CD4-positive, CD25-positive, alpha-beta regulatory T cell (primary cell): ENCODE data around the gene MICAL3. TPM values are rescaled to one million over a fixed set of nuclear protein-coding genes. Genes with fewer than 3 reads are reported as not detected.
A peak's percentile ranks its signal among the peaks of the same experiment; 100 is the strongest.

Source experiments
- ATAC-seq, 2 donors: fragments of 150-1000 bp; cut with Tn5 transposase; one replicate each; pipeline ENCODE4 v1.10.0; 2021; ENCODE audit warnings: low read depth in 2 of 2, moderate number of reproducible peaks in 2 of 2, moderate library complexity in 1 of 2
- DNase-seq, 3 donors: peaks; one replicate each; pipeline versions ENCODE4 v3.0.0 to v3.0.0-alpha.2; 2012 to 2022; ENCODE audit warnings: mixed read lengths in 1 of 3
- H3K27ac ChIP-seq: one replicate; pipeline ENCODE4 v1.7.0; 2013; ENCODE audit warnings: mild to moderate bottlenecking, low read length; ENCODE audit not compliant: insufficient read depth, poor library complexity, severe bottlenecking
- H3K27me3 ChIP-seq: one replicate; pipeline ENCODE4 v1.7.0; 2013; ENCODE audit warnings: low read length; ENCODE audit not compliant: control insufficient read depth, insufficient read depth
- H3K36me3 ChIP-seq: one replicate; pipeline ENCODE4 v1.7.0; 2013; ENCODE audit warnings: mild to moderate bottlenecking, low read length, moderate library complexity; ENCODE audit not compliant: control insufficient read depth, insufficient read depth
- H3K4me1 ChIP-seq: 2 replicates; pipeline ENCODE4 v1.7.0; 2013; ENCODE audit warnings: mild to moderate bottlenecking, low read length; ENCODE audit not compliant: insufficient read depth, control insufficient read depth, poor library complexity, severe bottlenecking
- H3K4me3 ChIP-seq: one replicate; pipeline ENCODE4 v1.7.0; 2013; ENCODE audit warnings: low read depth, mild to moderate bottlenecking, low read length, moderate library complexity
- H3K9me3 ChIP-seq, 2 experiments: 1 replicate in 1 of 2; 2 replicates in 1 of 2; pipeline ENCODE4 v1.7.0; 2013; ENCODE audit warnings: low read length in 2 of 2, mild to moderate bottlenecking in 1 of 2, moderate library complexity in 1 of 2; ENCODE audit not compliant: control insufficient read depth in 2 of 2
- H3K27ac Mint-ChIP-seq, 3 donors: one replicate each; pipeline ENCODE4 v1.8.0; 2020 to 2022; ENCODE audit warnings: mild to moderate bottlenecking in 3 of 3, mixed read lengths in 3 of 3, moderate library complexity in 2 of 3
- H3K27me3 Mint-ChIP-seq: one replicate; pipeline ENCODE4 v1.8.0; 2022; ENCODE audit warnings: mild to moderate bottlenecking, mixed read lengths
- H3K36me3 Mint-ChIP-seq: one replicate; pipeline ENCODE4 v1.8.0; 2020; ENCODE audit warnings: mixed read lengths
- H3K4me1 Mint-ChIP-seq, 4 donors: one replicate each; pipeline ENCODE4 v1.8.0; 2020 to 2022; ENCODE audit warnings: mixed read lengths in 4 of 4, mild to moderate bottlenecking in 1 of 4
- H3K4me3 Mint-ChIP-seq, 4 donors: one replicate each; pipeline ENCODE4 v1.8.0; 2020 to 2022; ENCODE audit warnings: mild to moderate bottlenecking in 4 of 4, mixed read lengths in 4 of 4, moderate library complexity in 3 of 4
- H3K9me3 Mint-ChIP-seq, 7 donors: one replicate each; pipeline ENCODE4 v1.8.0; 2020 to 2022; ENCODE audit warnings: mixed read lengths in 7 of 7, mild to moderate bottlenecking in 3 of 7, moderate library complexity in 2 of 7
- polyA plus RNA-seq, 4 donors: library from polyadenylated mRNA; unstranded; fragments of 300-500 nt; fragmentation: Illumina TruSeq; gene quantifications; one replicate each; pipeline ENCODE4 v1.2.3, GENCODE V29; 2021
- total RNA-seq: library from RNA; stranded (reverse); gene quantifications from one replicate; pipeline ENCODE4 v1.2.3, GENCODE V29; 2022

MICAL3 gene
- total and polyA plus RNA-seq, 5 donors from 2014 or later = 0.71 to 39.9 (median 1.8) TPM

GRCh38 chr22:17817079-17817478 lies 207.3 kb downstream of the MICAL3 start:
- H3K36me3 ChIP-seq = peaks cover 23% of the 10 kb centered on the region
- ATAC-seq (no peak), DNase-seq (no peak)
- no peaks in the 10 kb centered on the region for H3K4me1 ChIP-seq
- no peak overlapping the region for H3K27ac ChIP-seq
- no peaks in the 10 kb centered on the region for H3K9me3 Mint-ChIP-seq
- H3K4me3 Mint-ChIP-seq = no peak overlapping the region
- H3K4me1 Mint-ChIP-seq = no peaks in the 10 kb centered on the region
- peaks cover 7% of the 10 kb centered on the region for H3K36me3 Mint-ChIP-seq
- H3K4me3 ChIP-seq = no peak overlapping the region
- no peaks in the 10 kb centered on the region for H3K9me3 ChIP-seq
- no peaks in the 10 kb centered on the region for H3K27me3 ChIP-seq
- no peak overlapping the region for H3K27ac Mint-ChIP-seq
- no peaks in the 10 kb centered on the region for H3K27me3 Mint-ChIP-seq

- no peak overlapping the region for H3K27ac ChIP-seq
- no peaks in the 10 kb centered on the region for H3K27me3 ChIP-seq
- peaks cover 25% of the 10 kb centered on the region for H3K36me3 ChIP-seq
- H3K4me1 ChIP-seq = no peaks in the 10 kb centered on the region
- no peak overlapping the region for H3K27ac Mint-ChIP-seq
- H3K36me3 Mint-ChIP-seq = peaks cover 7% of the 10 kb centered on the region
- ATAC-seq = no peak
- H3K4me3 ChIP-seq = no peak overlapping the region
- no peaks in the 10 kb centered on the region for H3K9me3 ChIP-seq
- no peak for DNase-seq
- no peaks in the 10 kb centered on the region for H3K9me3 Mint-ChIP-seq
- no peaks in the 10 kb centered on the region for H3K4me1 Mint-ChIP-seq
- H3K27me3 Mint-ChIP-seq = no peaks in the 10 kb centered on the region
- no peak overlapping the region for H3K4me3 Mint-ChIP-seq
These were observed 207.7 kb downstream of the MICAL3 start for GRCh38 chr22:17816649-17817048.

DNA sequence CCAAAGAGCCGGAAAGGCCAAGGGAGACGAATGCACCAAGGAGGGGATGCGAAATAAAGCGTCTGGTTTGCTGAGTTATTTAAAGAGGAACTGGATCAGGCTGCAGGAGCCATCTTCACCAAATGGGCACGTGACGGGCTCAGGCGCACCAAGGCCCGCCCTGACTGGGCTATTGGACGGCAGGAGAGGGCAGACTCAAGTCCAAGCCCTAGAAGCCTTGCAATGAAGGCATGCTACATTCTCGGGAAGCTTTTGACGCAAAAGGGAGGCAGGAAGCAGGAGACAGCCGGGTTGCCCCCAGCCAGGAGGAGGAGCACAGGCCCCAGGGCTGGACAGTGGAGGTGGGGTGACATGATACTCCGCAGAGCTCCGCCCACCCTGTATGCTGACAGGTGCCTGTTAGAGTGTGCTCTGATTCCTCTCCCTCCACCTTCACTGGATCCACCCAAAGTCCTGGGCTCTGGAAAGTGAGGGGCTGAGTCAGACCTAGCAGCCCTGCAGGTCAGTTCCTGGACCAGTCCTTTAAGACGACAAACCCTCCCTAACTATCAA lies 208.6 kb downstream of the MICAL3 start:
- no peak overlapping the region for H3K4me3 Mint-ChIP-seq
- no peaks in the 10 kb centered on the region for H3K4me1 Mint-ChIP-seq
- Histone ChIP-seq H3K4me3 (no peak overlapping the region), H3K36me3 (peaks cover 22% of the 10 kb centered on the region), H3K4me1 (no peaks in the 10 kb centered on the region), H3K27me3 (no peaks in the 10 kb centered on the region), H3K27ac (no peak overlapping the region), H3K9me3 (no peaks in the 10 kb centered on the region)
- H3K27me3 Mint-ChIP-seq = no peaks in the 10 kb centered on the region
- H3K36me3 Mint-ChIP-seq = peaks cover 7% of the 10 kb centered on the region
- ATAC-seq (no peak), DNase-seq (no peak)
- no peak overlapping the region for H3K27ac Mint-ChIP-seq
- no peaks in the 10 kb centered on the region for H3K9me3 Mint-ChIP-seq

GRCh38 chr22:17814830-17815229 lies 209.5 kb downstream of the MICAL3 start:
- H3K36me3 Mint-ChIP-seq = peaks cover 7% of the 10 kb centered on the region

GRCh38 chr22:17814084-17814483 lies 210.3 kb downstream of the MICAL3 start:
- Histone ChIP-seq H3K27ac (no peak overlapping the region), H3K9me3 (no peaks in the 10 kb centered on the region), H3K36me3 (peaks cover 25% of the 10 kb centered on the region), H3K27me3 (no peaks in the 10 kb centered on the region), H3K4me1 (no peaks in the 10 kb centered on the region), H3K4me3 (no peak overlapping the region)
- Mint-ChIP-seq H3K27me3 (no peaks in the 10 kb centered on the region), H3K4me3 (no peak overlapping the region), H3K4me1 (no peaks in the 10 kb centered on the region), H3K27ac (peak overlapping the region in 1 of 3 donors; percentile 39), H3K36me3 (peaks cover 10% of the 10 kb centered on the region), H3K9me3 (no peaks in the 10 kb centered on the region)
- DNase-seq (no peak), ATAC-seq (no peak)

More at GRCh38 chr22:17814830-17815229, 209.5 kb downstream of the MICAL3 start:
- no peaks in the 10 kb centered on the region for H3K4me1 Mint-ChIP-seq
- H3K4me3 ChIP-seq = no peak overlapping the region
- no peak overlapping the region for H3K27ac Mint-ChIP-seq
- H3K36me3 ChIP-seq = peaks cover 23% of the 10 kb centered on the region
- ATAC-seq = no peak
- no peaks in the 10 kb centered on the region for H3K9me3 Mint-ChIP-seq
- H3K9me3 ChIP-seq = no peaks in the 10 kb centered on the region
- no peak overlapping the region for H3K4me3 Mint-ChIP-seq
- no peaks in the 10 kb centered on the region for H3K27me3 Mint-ChIP-seq
- DNase-seq = no peak
- H3K4me1 ChIP-seq = no peaks in the 10 kb centered on the region
- H3K27me3 ChIP-seq = no peaks in the 10 kb centered on the region
- H3K27ac ChIP-seq = no peak overlapping the region

- Histone ChIP-seq H3K27ac (no peak overlapping the region), H3K9me3 (no peaks in the 10 kb centered on the region), H3K4me3 (no peak overlapping the region), H3K27me3 (no peaks in the 10 kb centered on the region), H3K36me3 (peaks cover 29% of the 10 kb centered on the region), H3K4me1 (no peaks in the 10 kb centered on the region)
- Mint-ChIP-seq H3K9me3 (no peaks in the 10 kb centered on the region), H3K27me3 (no peaks in the 10 kb centered on the region), H3K27ac (peak overlapping the region in 1 of 3 donors; percentile 43), H3K4me1 (peaks cover 0 to 2% (median 0%) of the 10 kb centered on the region in 4 donors), H3K36me3 (peaks cover 27% of the 10 kb centered on the region), H3K4me3 (no peak overlapping the region)
- no peak for DNase-seq
- no peak for ATAC-seq
These were observed 213.2 kb downstream of the MICAL3 start for GRCh38 chr22:17811119-17811518.

DNA sequence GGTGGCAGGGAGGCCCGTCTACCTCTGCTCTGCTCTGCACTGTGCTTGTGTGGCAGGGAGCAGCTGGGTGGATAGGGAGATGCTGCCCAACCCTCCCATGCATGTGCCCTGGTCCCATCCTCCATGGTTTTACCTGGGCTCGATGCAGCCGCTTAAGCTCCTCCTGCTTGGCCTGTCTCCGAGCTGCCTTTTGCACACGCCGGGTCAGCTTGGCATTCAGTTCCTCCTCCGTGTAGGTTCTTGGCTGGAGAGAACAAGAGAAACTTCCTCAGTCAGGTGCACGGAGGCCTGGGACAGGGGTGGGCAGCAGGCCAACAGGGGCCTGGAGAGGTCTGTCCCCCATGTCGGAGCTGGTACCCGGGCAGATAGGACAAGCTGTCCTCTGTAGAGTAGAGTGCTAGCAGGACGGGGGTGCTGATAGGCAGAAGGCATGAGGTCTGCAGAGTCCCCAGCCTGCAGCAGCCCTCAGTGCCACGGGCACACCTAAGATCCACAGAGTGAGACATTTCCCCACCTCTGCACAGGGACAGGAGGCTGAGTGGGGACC lies 213.7 kb downstream of the MICAL3 start:
- Mint-ChIP-seq H3K4me1 (peaks cover 0 to 2% (median 0%) of the 10 kb centered on the region in 4 donors), H3K27ac (peak overlapping the region in 1 of 3 donors; percentile 43), H3K9me3 (no peaks in the 10 kb centered on the region), H3K27me3 (no peaks in the 10 kb centered on the region), H3K4me3 (no peak overlapping the region), H3K36me3 (peaks cover 28% of the 10 kb centered on the region)
- H3K9me3 ChIP-seq = no peaks in the 10 kb centered on the region
- ATAC-seq = no peak
- no peak for DNase-seq
- H3K27me3 ChIP-seq = no peaks in the 10 kb centered on the region
- no peaks in the 10 kb centered on the region for H3K4me1 ChIP-seq
- no peak overlapping the region for H3K4me3 ChIP-seq
- H3K27ac ChIP-seq = no peak overlapping the region
- peaks cover 27% of the 10 kb centered on the region for H3K36me3 ChIP-seq
